ENCODE measurements around the gene RPS29.
A peak's percentile ranks its signal among the peaks of the same experiment; 100 is the strongest.

The RPS29 gene

GRCh38 chr14:49585803-49586672 is at the start of gene RPS29:
Gene RPS29 (minus strand): TSS chr14:49586380. CDS start chr14:49586346, 34 bp downstream.
- peak; percentile 97 to 99 for DNase-seq

- DNase-seq, result peak; percentile 40 to 83
Observed at GRCh38 chr14:49634547-49635334, 48.6 kb upstream of the RPS29 start, which contains the start of gene DNAAF2. Gene DNAAF2 (minus strand): TSS chr14:49635244. CDS start chr14:49635149, 95 bp downstream.

GRCh38 chr14:49633640-49634546 is 47.7 kb upstream of the RPS29 start:
- peak; percentile 89 to 96 for DNase-seq

GRCh38 chr14:49623941-49624839 is 38.0 kb upstream of the RPS29 start:
- no peak for DNase-seq

- DNase-seq, result no peak
Observed at GRCh38 chr14:49623387-49623786, 37.2 kb upstream of the RPS29 start.

GRCh38 chr14:49622022-49622607 is 35.9 kb upstream of the RPS29 start:
- peak in 1 of 2 experiments; percentile 19 for DNase-seq

GRCh38 chr14:49621114-49621881 is 35.1 kb upstream of the RPS29 start:
- peak; percentile 25 to 79 for DNase-seq

GRCh38 chr14:49620182-49621113 is 34.3 kb upstream of the RPS29 start, which contains the start of the genes MGAT2 and RPL36AL:
Gene MGAT2 (plus strand): TSS chr14:49620799. CDS start chr14:49621269, 470 bp downstream.
Gene RPL36AL (minus strand): TSS chr14:49620626. CDS start chr14:49619104, 1,522 bp downstream.
- peak; percentile 93 to 98 for DNase-seq

GRCh38 chr14:49619730-49620129 is 33.5 kb upstream of the RPS29 start:
- DNase-seq, result peak in 1 of 2 experiments; percentile 38

GRCh38 chr14:49619273-49619672 is 33.1 kb upstream of the RPS29 start:
- peak in 1 of 2 experiments; percentile 6 for DNase-seq

- no peak for DNase-seq
Observed at GRCh38 chr14:49617852-49618519, 31.8 kb upstream of the RPS29 start.

- no peak for DNase-seq
Observed at GRCh38 chr14:49615776-49616175, 29.6 kb upstream of the RPS29 start.

GRCh38 chr14:49614196-49614595 is 28.0 kb upstream of the RPS29 start:
- DNase-seq, result no peak

GRCh38 chr14:49612671-49613070 is 26.5 kb upstream of the RPS29 start:
- no peak for DNase-seq

GRCh38 chr14:49612251-49612650 is 26.1 kb upstream of the RPS29 start:
- no peak for DNase-seq

GRCh38 chr14:49607583-49607982 is 21.4 kb upstream of the RPS29 start:
- DNase-seq, result no peak

GRCh38 chr14:49598485-49599300 is 12.5 kb upstream of the RPS29 start, which contains the start of gene LRR1:
Gene LRR1 (plus strand): TSS chr14:49598940. CDS start chr14:49599021, 81 bp downstream.
- peak; percentile 79 to 94 for DNase-seq
